RWPE1 (cell line): ENCODE data around the gene CACNA2D2.
A peak's percentile ranks its signal among the peaks of the same experiment; 100 is the strongest.

Source experiments
- CTCF ChIA-PET: fragments of 350-600 bp; sonication (Branson Sonifier 250); formaldehyde crosslinking; extraction: SDS; loops from one replicate; lab custom pipeline; 2021; lab: Yijun Ruan, JAX
- POLR2A ChIA-PET: fragments of 400-600 bp; formaldehyde crosslinking; extraction: SDS; loops from one replicate; lab custom pipeline; 2020; ENCODE audit warnings: antibody characterized with exemption; ENCODE audit not compliant: low non-redundant PET; lab: Yijun Ruan, JAX
- DNase-seq: peaks from one replicate; pipeline ENCODE4 v3.0.0; 2012; ENCODE audit warnings: low spot score
- H3K27ac ChIP-seq: fragments of 450-650 bp; 2 replicates; pipeline ENCODE4 v1.5.1; 2017
- TF ChIP-seq, protein P1 (sequence below): fragments of 450-650 bp; conservative IDR thresholded peaks from 2 replicates; pipeline ENCODE4 v1.5.1; 2017; ENCODE audit warnings: low read depth, mild to moderate bottlenecking

Gene CACNA2D2

DNA sequence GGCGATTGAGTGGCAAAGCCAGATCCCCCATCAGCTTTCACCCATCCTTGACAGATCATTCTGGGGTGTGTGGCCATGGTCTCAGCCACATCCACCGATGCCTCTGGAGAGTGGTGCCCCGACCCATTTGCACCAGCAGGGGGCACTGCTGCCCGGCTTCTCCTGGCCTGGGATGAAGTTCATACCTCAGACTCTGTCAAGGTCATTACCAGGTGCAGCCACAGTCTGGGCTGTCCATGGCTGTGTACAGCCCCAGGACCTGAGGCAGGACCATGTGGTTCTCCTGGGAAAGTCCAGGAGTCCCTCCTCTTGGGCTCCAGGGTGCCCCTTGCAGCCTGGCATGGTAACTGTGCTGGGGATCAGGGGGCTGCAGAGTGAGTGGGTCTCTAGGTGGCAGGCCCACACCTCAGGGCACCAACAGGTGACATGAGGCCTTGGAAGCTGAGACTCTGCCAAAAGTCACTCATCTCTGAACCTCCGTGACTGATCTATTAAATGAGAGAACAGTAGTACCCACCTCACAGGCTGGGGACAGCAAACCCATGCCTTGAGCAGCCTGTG, 67.2 kb downstream of the CACNA2D2 start:
- TF ChIP-seq, protein P1, sequence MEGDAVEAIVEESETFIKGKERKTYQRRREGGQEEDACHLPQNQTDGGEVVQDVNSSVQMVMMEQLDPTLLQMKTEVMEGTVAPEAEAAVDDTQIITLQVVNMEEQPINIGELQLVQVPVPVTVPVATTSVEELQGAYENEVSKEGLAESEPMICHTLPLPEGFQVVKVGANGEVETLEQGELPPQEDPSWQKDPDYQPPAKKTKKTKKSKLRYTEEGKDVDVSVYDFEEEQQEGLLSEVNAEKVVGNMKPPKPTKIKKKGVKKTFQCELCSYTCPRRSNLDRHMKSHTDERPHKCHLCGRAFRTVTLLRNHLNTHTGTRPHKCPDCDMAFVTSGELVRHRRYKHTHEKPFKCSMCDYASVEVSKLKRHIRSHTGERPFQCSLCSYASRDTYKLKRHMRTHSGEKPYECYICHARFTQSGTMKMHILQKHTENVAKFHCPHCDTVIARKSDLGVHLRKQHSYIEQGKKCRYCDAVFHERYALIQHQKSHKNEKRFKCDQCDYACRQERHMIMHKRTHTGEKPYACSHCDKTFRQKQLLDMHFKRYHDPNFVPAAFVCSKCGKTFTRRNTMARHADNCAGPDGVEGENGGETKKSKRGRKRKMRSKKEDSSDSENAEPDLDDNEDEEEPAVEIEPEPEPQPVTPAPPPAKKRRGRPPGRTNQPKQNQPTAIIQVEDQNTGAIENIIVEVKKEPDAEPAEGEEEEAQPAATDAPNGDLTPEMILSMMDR: peak; percentile 18; the same call in 1 of the 2 replicates
- ChIA-PET CTCF (interaction anchor here (0.6 kb wide), 1 partner anchor 1020 kb away, joined by 6 read pairs; no protein-coding TSS in a partner anchor), POLR2A (no interaction called here)
- no peak overlapping the region for H3K27ac ChIP-seq
- peak; percentile 9 for DNase-seq

DNA sequence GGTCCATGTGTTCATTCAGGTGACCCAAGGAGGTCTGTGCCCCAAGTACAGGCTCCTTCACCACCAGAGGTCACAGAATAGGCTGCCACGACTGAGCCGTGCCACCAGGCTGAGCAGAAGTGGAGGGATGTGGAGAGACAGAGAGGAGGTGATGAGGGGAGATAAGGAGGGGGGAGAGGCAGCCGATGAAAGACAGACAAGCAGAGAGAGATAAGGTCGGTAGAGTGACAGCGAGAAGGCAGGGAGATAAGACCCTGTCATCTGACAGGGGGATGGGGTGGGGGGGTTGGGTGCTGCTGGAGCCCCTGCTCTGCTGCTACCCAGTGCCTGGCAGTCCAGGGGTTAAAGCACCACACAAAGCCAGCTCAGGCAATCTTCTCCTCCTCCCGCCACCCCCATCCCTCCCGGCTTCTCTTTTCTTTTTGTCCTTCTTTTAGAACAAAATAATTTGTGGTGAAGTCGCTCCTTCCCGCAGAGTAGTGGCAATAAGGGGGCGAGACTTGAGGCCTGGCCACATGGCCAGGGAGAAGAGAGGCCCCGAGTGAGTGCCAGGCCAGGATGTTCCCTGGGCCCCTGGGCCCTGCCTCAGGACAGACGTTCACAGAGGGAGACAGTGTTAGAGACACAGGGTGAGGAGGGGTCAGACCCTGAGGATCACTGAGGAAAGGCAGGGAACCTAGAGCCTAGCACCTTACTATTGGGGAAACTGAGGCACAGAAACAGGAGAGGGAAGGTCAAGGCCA, 67.9 kb downstream of the CACNA2D2 start:
- DNase-seq: no peak
- no peak overlapping the region for H3K27ac ChIP-seq
- ChIA-PET POLR2A (no interaction called here), CTCF (interaction anchor here (0.7 kb wide), 1 partner anchor 63 kb away, joined by 3 read pairs; no protein-coding TSS in a partner anchor)
- TF ChIP-seq, protein P1: no peak

DNA sequence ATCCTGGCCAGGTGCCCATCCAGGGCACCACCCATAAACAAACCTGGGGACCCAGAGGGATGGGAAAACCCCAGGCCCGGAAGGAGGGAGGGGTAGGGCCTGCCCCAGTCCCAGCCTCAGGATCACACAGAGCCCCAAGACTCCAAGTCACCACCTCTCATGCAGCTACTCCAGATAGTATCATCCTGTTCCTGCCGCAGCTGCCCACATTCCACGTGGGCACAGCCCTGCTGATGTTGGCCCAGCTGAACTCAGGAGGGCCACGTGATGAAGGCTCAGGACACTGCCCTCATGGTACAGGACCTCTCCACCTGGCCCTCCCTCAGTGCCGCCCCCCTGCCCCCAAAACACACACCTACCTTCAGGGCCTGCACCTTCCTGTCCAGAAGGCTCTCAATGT, 69.5 kb downstream of the CACNA2D2 start:
- DNase-seq: no peak
- H3K27ac ChIP-seq: no peak overlapping the region
- TF ChIP-seq, protein P1: no peak
- POLR2A ChIA-PET: no interaction called here
- CTCF ChIA-PET: no interaction called here

DNA sequence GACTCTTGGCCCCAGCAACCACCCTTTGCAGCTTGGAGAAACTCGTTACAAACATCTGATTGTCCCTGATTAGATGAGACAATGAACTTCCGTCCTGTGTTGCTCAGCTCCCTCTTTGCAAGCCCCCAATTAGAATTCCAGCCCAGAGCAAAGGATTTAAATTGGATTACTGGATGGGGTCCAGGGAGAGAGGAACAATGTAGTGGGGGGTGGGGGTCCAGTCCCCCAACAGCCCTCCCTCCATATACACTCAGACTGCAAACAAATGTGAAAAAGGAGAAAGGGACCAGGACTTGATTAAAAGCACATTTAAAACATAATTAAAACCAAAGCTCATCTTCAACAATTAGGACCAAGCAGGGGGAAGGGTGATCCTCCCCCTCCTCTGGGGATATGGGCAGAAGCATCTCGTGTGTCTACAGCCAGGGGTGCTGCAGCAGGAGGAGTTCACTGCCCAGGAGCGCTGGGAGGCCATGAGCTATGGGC, 72.4 kb downstream of the CACNA2D2 start:
- H3K27ac ChIP-seq: no peak overlapping the region
- POLR2A ChIA-PET: no interaction called here

DNA sequence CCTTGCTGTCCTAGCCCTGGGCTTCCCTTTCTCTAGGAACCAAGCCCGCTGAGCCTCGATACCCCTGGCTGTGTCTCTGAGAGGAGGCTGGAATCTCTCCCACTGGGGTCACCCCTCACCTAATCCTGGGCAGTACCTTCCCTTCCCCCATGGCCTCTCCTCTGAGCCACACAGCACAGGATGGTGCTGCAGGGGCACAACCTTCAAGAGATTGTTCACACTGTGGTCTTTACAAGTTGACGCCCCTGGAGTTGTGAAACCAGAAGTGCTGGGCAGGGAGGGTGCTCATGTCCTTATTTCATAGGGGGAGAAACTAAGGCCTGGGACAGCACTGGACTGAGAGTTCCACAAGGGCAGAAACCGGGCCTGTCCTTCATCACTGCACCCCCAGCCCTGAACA, 73.2 kb downstream of the CACNA2D2 start:
- TF ChIP-seq, protein P1: no peak
- H3K27ac ChIP-seq: no peak overlapping the region
- ChIA-PET POLR2A (no interaction called here), CTCF (no interaction called here)
- DNase-seq: no peak

More for the DNA sequence above, 72.4 kb downstream of the CACNA2D2 start:
- TF ChIP-seq, protein P1: no peak
- CTCF ChIA-PET: interaction anchor here (0.6 kb wide), 1 partner anchor 132 kb away, joined by 6 read pairs; no protein-coding TSS in a partner anchor
- no peak for DNase-seq

DNA sequence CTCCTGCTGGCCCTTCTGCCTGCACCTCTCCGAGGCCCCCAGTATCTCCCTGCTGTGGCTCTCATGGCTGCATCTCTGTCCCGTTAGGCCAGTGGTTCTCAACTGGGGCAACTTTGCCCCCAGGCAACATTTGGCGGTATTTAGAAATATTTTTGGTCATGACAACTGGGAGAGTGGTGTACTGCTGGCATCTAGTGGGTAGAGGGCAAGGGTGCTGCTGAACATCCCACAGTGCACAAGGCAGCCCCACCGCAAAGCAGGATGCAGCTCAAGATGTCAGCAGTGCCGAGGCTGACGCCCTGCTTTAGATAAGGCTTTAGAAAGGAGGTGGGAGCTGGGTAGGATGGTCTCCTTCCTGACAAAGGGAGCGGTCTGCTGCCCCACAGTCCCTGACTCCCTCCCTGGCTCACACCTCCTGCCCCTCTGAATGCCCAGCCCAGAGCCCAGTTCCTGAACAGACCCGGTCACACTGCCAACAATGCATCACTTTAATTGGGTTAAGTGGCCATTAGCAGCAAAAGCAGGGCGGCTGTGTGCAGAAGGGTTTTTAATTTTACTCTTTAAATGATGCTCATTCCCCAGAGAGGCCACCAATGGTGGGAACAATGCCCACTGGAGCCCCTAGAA, 75.3 kb downstream of the CACNA2D2 start:
- peak; percentile 5 for DNase-seq
- POLR2A ChIA-PET: no interaction called here
- CTCF ChIA-PET: no interaction called here
- TF ChIP-seq, protein P1: 0 out of 2 replicates have a peak, but pooled peaks have one; percentile 5
- no peak overlapping the region for H3K27ac ChIP-seq
